K562 (cell line): ENCODE results near the gene KIRREL1. TPM values are rescaled to one million over a fixed set of nuclear protein-coding genes. Genes with fewer than 3 reads are reported as not detected.

Source experiments
- ATAC-seq: fragments of 200-7000 bp; cut with Tn5 transposase; 3 replicates; pipeline ENCODE4 v1.9.1; 2020; ENCODE audit warnings: moderate library complexity
- BruUV-seq: library from RNA; stranded (reverse); fragments of 400-500 nt; replicated peaks from 2 replicates; lab custom pipeline; 2021; lab: Mats Ljungman, UMichigan
- CTCF ChIA-PET: fragments of 300-600 bp; formaldehyde crosslinking; extraction: SDS; loops from one replicate; lab custom pipeline; 2021; ENCODE audit warnings: low intra/inter-chr PET ratio; lab: Yijun Ruan, JAX
- POLR2A ChIA-PET: fragments of 300-600, 350-650 bp; sonication (Branson Sonifier 250); formaldehyde crosslinking; extraction: SDS; loops from one replicate; lab custom pipeline; 2021; ENCODE audit warnings: antibody characterized with exemption, inconsistent platforms; lab: Yijun Ruan, JAX
- DNase-seq, 4 experiments: peaks; one replicate each; pipeline versions ENCODE4 v3.0.0 to v3.0.0-alpha.2; 2011 to 2018; ENCODE audit warnings: low spot score in 3 of 4, mixed read lengths in 3 of 4; ENCODE audit errors: extremely low read depth in 1 of 4
- FAIRE-seq: peaks from 2 replicates; lab custom pipeline; 2011; peaks lifted over from hg19 to GRCh38; lab: Jason Lieb, UNC
- H2AFZ ChIP-seq: 2 replicates; pipeline ENCODE4 v1.6.0; 2011; ENCODE audit warnings: low read depth, low read length, control low read depth, inconsistent platforms
- H3K27ac ChIP-seq: fragments of 200-600 bp; 3 replicates; pipeline ENCODE4 v1.8.0; 2011; ENCODE audit warnings: low read depth, mild to moderate bottlenecking, control low read depth, inconsistent platforms, low read length, moderate library complexity, mixed read lengths; ENCODE audit errors: extremely low read depth
- H3K27me3 ChIP-seq, 2 experiments: fragments of 300-600 bp in 1 of 2; 2 replicates in 1 of 2; 3 replicates in 1 of 2; pipeline versions ENCODE4 v1.6.0 to v1.8.0; 2011; ENCODE audit warnings: inconsistent platforms in 2 of 2, low read length in 2 of 2, mild to moderate bottlenecking in 1 of 2, mixed read lengths in 1 of 2, moderate library complexity in 1 of 2; ENCODE audit not compliant: control insufficient read depth in 2 of 2, insufficient read depth in 2 of 2
- H3K36me3 ChIP-seq: fragments of 300-600 bp; 3 replicates; pipeline ENCODE4 v1.8.0; 2011; ENCODE audit warnings: mild to moderate bottlenecking, low read length, inconsistent platforms; ENCODE audit not compliant: control insufficient read depth, insufficient read depth
- H3K4me1 ChIP-seq, 2 experiments: fragments of 200-600 bp in 1 of 2; replicated peaks in 1 of 2; 2 replicates in 1 of 2; 3 replicates in 1 of 2; pipeline versions ENCODE4 v1.5.1 to v1.8.0; 2011; ENCODE audit warnings: inconsistent platforms in 2 of 2, low read length in 2 of 2, mild to moderate bottlenecking in 1 of 2, mixed read lengths in 1 of 2, moderate library complexity in 1 of 2; ENCODE audit not compliant: control insufficient read depth in 2 of 2, insufficient read depth in 2 of 2
- H3K4me2 ChIP-seq: 2 replicates; pipeline ENCODE4 v1.6.1; 2011; ENCODE audit warnings: low read length, control low read depth, inconsistent platforms, mixed read lengths; ENCODE audit not compliant: insufficient read depth
- H3K4me3 ChIP-seq: fragments of 200-600 bp; sonication (generic), shearing (Covaris generic); 2 replicates; pipeline ENCODE4 v1.5.1; 2016; ENCODE audit warnings: control low read depth, inconsistent platforms
- H3K79me2 ChIP-seq: fragments of 200-600 bp; 3 replicates; pipeline ENCODE4 v1.8.0; 2011; ENCODE audit warnings: low read length, inconsistent platforms; ENCODE audit not compliant: control insufficient read depth, insufficient read depth
- H3K9ac ChIP-seq, 2 experiments: 2 replicates each; pipeline versions ENCODE4 v1.6.0 to v1.6.1; 2011; ENCODE audit warnings: low read depth in 2 of 2, low read length in 2 of 2, control low read depth in 1 of 2, inconsistent platforms in 1 of 2, mild to moderate bottlenecking in 1 of 2, mixed read lengths in 1 of 2; ENCODE audit not compliant: insufficient read depth in 1 of 2
- H3K9me1 ChIP-seq: one replicate; pipeline ENCODE4 v1.6.0; 2011; ENCODE audit warnings: inconsistent platforms, mild to moderate bottlenecking, low read length, moderate library complexity; ENCODE audit not compliant: control insufficient read depth, insufficient read depth
- H3K9me3 ChIP-seq: replicated peaks from 2 replicates; pipeline ENCODE4 v1.5.1; 2011; ENCODE audit warnings: low read depth, low read length, inconsistent platforms; ENCODE audit not compliant: control insufficient read depth, insufficient read depth
- H4K20me1 ChIP-seq: replicated peaks from 2 replicates; pipeline ENCODE4 v1.6.1; 2011; ENCODE audit warnings: low read length, inconsistent platforms, mixed read lengths; ENCODE audit not compliant: control insufficient read depth, insufficient read depth
- ATF1 ChIP-seq, 2 experiments: fragments of 450-650 bp in 1 of 2; IDR thresholded peaks; 2 replicates each; pipeline ENCODE4 v1.6.1; 2016; ENCODE audit warnings: missing compliant biosample characterization in 1 of 2, missing genetic modification characterization in 1 of 2
- CHCHD3 ChIP-seq: fragments of 250-450 bp; sonication (Bioruptor Pico); IDR thresholded peaks from 2 replicates; pipeline ENCODE4 v2.1.2; 2022; ENCODE audit warnings: mild to moderate bottlenecking
- CREM ChIP-seq: IDR thresholded peaks from 2 replicates; pipeline ENCODE4 v1.6.1; 2014; ENCODE audit warnings: antibody characterized with exemption, low read depth
- DEAF1 ChIP-seq: fragments of 450-650 bp; formaldehyde crosslinking; IDR thresholded peaks from 2 replicates; pipeline ENCODE4 v1.4.0; 2020; ENCODE audit warnings: mild to moderate bottlenecking, moderate library complexity
- DPF2 ChIP-seq: fragments of 450-650 bp; IDR thresholded peaks from 2 replicates; pipeline ENCODE4 v1.6.1; 2016
- FOXJ3 ChIP-seq: sonication (generic); formaldehyde crosslinking; IDR thresholded peaks from 2 replicates; pipeline ENCODE4 v1.4.0; 2020; ENCODE audit warnings: mild to moderate bottlenecking, missing genetic modification reagents
- HCFC1 ChIP-seq: IDR thresholded peaks from 2 replicates; pipeline ENCODE4 v1.6.1; 2012; ENCODE audit warnings: low read depth, low read length, improper control_type of control experiment
- HDAC2 ChIP-seq: fragments of 450-650 bp; IDR thresholded peaks from 2 replicates; pipeline ENCODE4 v1.6.1; 2016; ENCODE audit warnings: mild to moderate bottlenecking
- HDAC6 ChIP-seq: IDR thresholded peaks from 2 replicates; pipeline ENCODE4 v1.6.1; 2012; ENCODE audit warnings: low read depth, mild to moderate bottlenecking, control low read depth, inconsistent platforms, low read length, moderate library complexity
- KLF6 ChIP-seq: fragments of 250-450 bp; sonication (Bioruptor Pico); IDR thresholded peaks from 2 replicates; pipeline ENCODE4 v1.4.0; 2020; ENCODE audit warnings: mild to moderate bottlenecking, moderate library complexity, borderline replicate concordance
- NFATC3 ChIP-seq: fragments of 450-650 bp; IDR thresholded peaks from 2 replicates; pipeline ENCODE4 v1.6.1; 2017; ENCODE audit warnings: mild to moderate bottlenecking
- THRA ChIP-seq: fragments of 450-650 bp; IDR thresholded peaks from 2 replicates; pipeline ENCODE4 v1.6.1; 2017; ENCODE audit warnings: mild to moderate bottlenecking, moderate library complexity
- VEZF1 ChIP-seq: fragments of 200-800 bp; sonication (Bioruptor generic); IDR thresholded peaks from 2 replicates; pipeline ENCODE4 v1.6.1; 2017; ENCODE audit warnings: missing genetic modification characterization, missing compliant biosample characterization
- XRCC5 ChIP-seq: fragments of 200-400 bp; formaldehyde crosslinking; IDR thresholded peaks from 2 replicates; pipeline ENCODE4 v1.6.1; 2017; ENCODE audit warnings: low read depth, mild to moderate bottlenecking, low read length
- YY1 ChIP-seq, 3 experiments: IDR thresholded peaks; 2 replicates each; pipeline ENCODE4 v1.6.1; 2011; ENCODE audit warnings: low read length in 2 of 3, mild to moderate bottlenecking in 2 of 3, moderate library complexity in 2 of 3, borderline replicate concordance in 1 of 3, control low read depth in 1 of 3, low read depth in 1 of 3; ENCODE audit not compliant: insufficient read depth in 3 of 3, insufficient replicate concordance in 2 of 3, control insufficient read depth in 1 of 3, insufficient read length in 1 of 3; ENCODE audit errors: extremely low read depth in 1 of 3
- WGBS: fragments of 100-300 bp; shearing (Covaris generic); methylation state at CpG from one replicate; pipeline ENCODE4 v1.1.6; 2016; ENCODE audit warnings: low coverage, mixed read lengths; ENCODE audit not compliant: insufficient coverage; ENCODE audit errors: missing lambda C conversion rate; 5-methylcytosine and 5-hydroxymethylcytosine counted together
- in situ Hi-C: fragments of 300-500 bp; cut with MboI; formaldehyde crosslinking; loops from 4 replicates; pipeline ENCODE4 v1.15.0; 2018; ENCODE audit warnings: inconsistent platforms, mixed read lengths
- intact Hi-C: fragments of 100-400 bp; cut with micrococcal nuclease; formaldehyde crosslinking; loops from 2 replicates; pipeline ENCODE4 v1.14.2; 2022
- polyA plus RNA-seq, 8 experiments: library from polyadenylated mRNA; depleted of rRNA in 4 of 8; stranded (reverse) in 5 of 8; unstranded in 3 of 8; fragments of >200 nt; fragmentation: Nextera tagmentation in 2 of 8; fragmentation: Illumina TruSeq in 1 of 8; extraction: Ambion mirVana in 2 of 8; extraction: Trizol in 1 of 8; gene quantifications; 2 replicates each; pipeline versions ENCODE4 v1.2.1 to v1.2.3, GENCODE V29; 2011 to 2014; ENCODE audit warnings: inconsistent platforms in 1 of 8, missing spikeins in 1 of 8
- total RNA-seq, 7 experiments: library from RNA; depleted of rRNA in 6 of 7; stranded (reverse); fragments of >200 nt in 6 of 7; fragmentation: Illumina TruSeq in 2 of 7; extraction: Trizol in 2 of 7; gene quantifications; 2 replicates each; pipeline versions ENCODE4 v1.2.1 to v1.2.3, GENCODE V29; 2011 to 2021; ENCODE audit warnings: low replicate concordance in 1 of 7
- TF ChIP-seq, protein P1 (sequence below): fragments of 450-650 bp; IDR thresholded peaks from 2 replicates; pipeline ENCODE4 v1.6.1; 2016

KIRREL1 gene
- total and polyA plus RNA-seq, 9 of the 15 experiments (the other 6 are each of a cell fraction or from before 2014, with no cell fraction given): under 0.01 to 0.22 (median 0.03) TPM; not detected in 3

DNA sequence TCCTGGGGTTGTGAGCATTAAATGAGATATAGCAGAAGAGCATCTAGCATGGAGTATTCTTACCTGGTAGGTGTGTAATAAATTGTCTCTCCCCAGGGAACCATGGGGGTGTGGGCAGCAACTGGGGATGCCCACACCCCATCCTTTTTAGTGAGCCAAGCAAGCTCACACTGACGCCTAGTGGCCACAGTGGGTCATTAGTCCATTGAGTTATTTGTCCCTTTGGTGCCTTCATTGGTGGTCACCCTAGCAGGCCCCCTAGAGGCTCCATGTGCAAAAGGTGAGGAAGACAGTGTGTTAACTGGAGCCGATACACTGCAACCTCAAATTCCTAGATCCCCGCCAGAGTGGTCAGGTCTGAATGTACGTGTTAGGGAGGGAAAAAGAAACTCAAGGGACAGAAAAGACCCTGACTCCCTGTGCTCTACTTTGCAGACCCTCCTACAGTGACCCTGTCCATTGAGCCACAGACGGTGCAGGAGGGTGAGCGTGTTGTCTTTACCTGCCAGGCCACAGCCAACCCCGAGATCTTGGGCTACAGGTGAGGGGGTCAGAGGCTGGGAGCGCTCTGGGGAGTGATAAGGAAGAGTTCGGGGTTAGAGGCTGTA lies 94.0 kb downstream of the KIRREL1 start:
- H3K4me3 ChIP-seq: no peak overlapping the region
- ATAC-seq (peak; percentile 99), FAIRE-seq (peak; percentile 98), DNase-seq (peak; percentile 79 to 89 (median 84))
- H3K4me2 ChIP-seq: no peak overlapping the region
- H3K27me3 ChIP-seq: peaks cover 13 to 31% of the 10 kb centered on the region in 2 experiments; a peak in 3 of 5 replicates
- WGBS: 10% methylated on average over 9 of the region's 9 CpGs
- intact Hi-C loops (loop anchor here (1.0 to 2.0 kb wide), 2 partner anchors 95 to 123 kb away; no protein-coding TSS in a partner anchor), in situ Hi-C loops (no loop called here)
- no peaks in the 10 kb centered on the region for H3K79me2 ChIP-seq
- H2AFZ ChIP-seq: no peak overlapping the region
- H3K9me3 ChIP-seq: no peaks in the 10 kb centered on the region
- H3K9me1 ChIP-seq: no peaks in the 10 kb centered on the region
- H3K4me1 ChIP-seq: no peaks in the 10 kb centered on the region
- H3K27ac ChIP-seq: no peak overlapping the region
- POLR2A ChIA-PET: interaction anchor here (0.5 to 0.7 kb wide), 2 partner anchors 9 to 91 kb away, joined by 3 read pairs; no protein-coding TSS in a partner anchor
- CTCF ChIA-PET: interaction anchor here (0.5 to 3.2 kb wide), 7 partner anchors 93 to 517 kb away, joined by 3 to 25 read pairs (median 4); partner anchors contain the start of gene KIRREL1
- no peaks in the 10 kb centered on the region for H3K36me3 ChIP-seq
- H4K20me1 ChIP-seq: no peaks in the 10 kb centered on the region
- no TSS peak for BruUV-seq
- H3K9ac ChIP-seq: no peak overlapping the region
- TF ChIP-seq HCFC1 (no peak), HDAC2 (no peak), XRCC5 (peak; percentile 74; the same call in 1 of the 2 replicates), NFATC3 (no peak), ATF1 (CRISPR knock-in tag; IDR thresholded peaks at IDR 0.05) (no peak), ATF1 (tag; IDR thresholded peaks at IDR 0.05) (0 out of 2 replicates have a peak, but pooled peaks have one; percentile 12), YY1 (IDR thresholded peaks at IDR 0.05; ENCODE audit: borderline replicate concordance in 1 of 3, control insufficient read depth in 1 of 3, extremely low read depth in 1 of 3, insufficient read depth in 3 of 3, insufficient read length in 1 of 3, insufficient replicate concordance in 2 of 3, low read depth in 1 of 3, low read length in 2 of 3) (peak in 1 of 3 experiments; percentile 22), THRA (no peak), DPF2 (no peak), HDAC6 (no peak), CHCHD3 (CRISPR knock-in tag) (no peak), CREM (peak; percentile 9; the same call in 1 of the 2 replicates), KLF6 (CRISPR knock-in tag) (no peak), FOXJ3 (no peak), VEZF1 (CRISPR knock-in tag) (peak; percentile 28; the same call in 1 of the 2 replicates), DEAF1 (peak; percentile 71)
- TF ChIP-seq, protein P1, sequence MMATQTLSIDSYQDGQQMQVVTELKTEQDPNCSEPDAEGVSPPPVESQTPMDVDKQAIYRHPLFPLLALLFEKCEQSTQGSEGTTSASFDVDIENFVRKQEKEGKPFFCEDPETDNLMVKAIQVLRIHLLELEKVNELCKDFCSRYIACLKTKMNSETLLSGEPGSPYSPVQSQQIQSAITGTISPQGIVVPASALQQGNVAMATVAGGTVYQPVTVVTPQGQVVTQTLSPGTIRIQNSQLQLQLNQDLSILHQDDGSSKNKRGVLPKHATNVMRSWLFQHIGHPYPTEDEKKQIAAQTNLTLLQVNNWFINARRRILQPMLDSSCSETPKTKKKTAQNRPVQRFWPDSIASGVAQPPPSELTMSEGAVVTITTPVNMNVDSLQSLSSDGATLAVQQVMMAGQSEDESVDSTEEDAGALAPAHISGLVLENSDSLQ: no peak
